HG03575 (cell line): ENCODE data around the gene REM2.
"Not testable (repeated sequence)": the region's sequence is repeated elsewhere in the genome, so short reads cannot be mapped to it uniquely, and the experiment has no call there.

Experiments
- ATAC-seq: cut with Tn5 transposase; IDR thresholded peaks from one replicate; pipeline ENCODE4 v1.9.1; 2021; ENCODE audit not compliant: unreplicated experiment, insufficient number of reproducible peaks, low FRiP score; ENCODE audit errors: extremely low read depth

Gene REM2

GRCh38 chr14:22847661-22848341 is 35.2 kb upstream of the REM2 start:
- no peak for ATAC-seq

GRCh38 chr14:22848351-22849164 is 34.5 kb upstream of the REM2 start:
- no peak for ATAC-seq

GRCh38 chr14:22849212-22849819 is 33.7 kb upstream of the REM2 start:
- ATAC-seq = no peak

GRCh38 chr14:22850944-22851764 is 31.9 kb upstream of the REM2 start:
- no peak for ATAC-seq

DNA sequence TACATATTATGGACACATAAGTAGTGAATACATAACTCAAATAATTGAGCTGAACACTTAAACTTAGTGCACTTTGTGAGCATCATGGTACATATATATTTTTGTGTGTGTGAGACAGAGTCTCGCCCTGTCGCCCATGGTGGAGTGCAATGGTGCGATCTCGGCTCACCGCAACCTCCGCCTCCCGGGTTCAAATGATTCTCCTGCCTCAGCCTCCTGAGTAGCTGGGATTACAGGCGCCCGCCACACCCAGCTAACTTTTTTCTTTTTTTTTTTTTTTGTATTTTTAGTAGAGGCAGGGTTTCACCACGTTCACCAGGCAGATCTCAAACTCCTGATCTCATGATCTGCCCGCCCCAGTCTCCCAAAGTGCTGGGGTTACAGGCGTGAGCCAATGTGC is 30.8 kb upstream of the REM2 start:
- not testable (repeated sequence) for ATAC-seq

DNA sequence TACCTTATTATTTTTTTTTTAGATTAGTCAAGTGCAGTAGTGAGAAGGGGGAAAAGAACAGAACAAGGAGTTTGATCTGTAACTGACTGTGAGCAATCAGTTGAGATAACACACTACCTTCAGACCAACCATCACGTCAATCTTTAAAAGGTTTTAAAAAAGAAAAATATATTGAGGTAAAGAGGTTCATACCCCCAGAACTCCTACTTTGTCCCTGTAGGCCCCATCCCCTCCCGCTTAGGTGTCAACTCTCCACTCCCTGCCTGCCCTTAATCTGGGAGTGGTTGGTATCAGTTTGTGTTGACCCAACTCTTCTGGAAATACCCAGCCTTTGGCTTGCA is 30.5 kb upstream of the REM2 start:
- ATAC-seq = no peak

DNA sequence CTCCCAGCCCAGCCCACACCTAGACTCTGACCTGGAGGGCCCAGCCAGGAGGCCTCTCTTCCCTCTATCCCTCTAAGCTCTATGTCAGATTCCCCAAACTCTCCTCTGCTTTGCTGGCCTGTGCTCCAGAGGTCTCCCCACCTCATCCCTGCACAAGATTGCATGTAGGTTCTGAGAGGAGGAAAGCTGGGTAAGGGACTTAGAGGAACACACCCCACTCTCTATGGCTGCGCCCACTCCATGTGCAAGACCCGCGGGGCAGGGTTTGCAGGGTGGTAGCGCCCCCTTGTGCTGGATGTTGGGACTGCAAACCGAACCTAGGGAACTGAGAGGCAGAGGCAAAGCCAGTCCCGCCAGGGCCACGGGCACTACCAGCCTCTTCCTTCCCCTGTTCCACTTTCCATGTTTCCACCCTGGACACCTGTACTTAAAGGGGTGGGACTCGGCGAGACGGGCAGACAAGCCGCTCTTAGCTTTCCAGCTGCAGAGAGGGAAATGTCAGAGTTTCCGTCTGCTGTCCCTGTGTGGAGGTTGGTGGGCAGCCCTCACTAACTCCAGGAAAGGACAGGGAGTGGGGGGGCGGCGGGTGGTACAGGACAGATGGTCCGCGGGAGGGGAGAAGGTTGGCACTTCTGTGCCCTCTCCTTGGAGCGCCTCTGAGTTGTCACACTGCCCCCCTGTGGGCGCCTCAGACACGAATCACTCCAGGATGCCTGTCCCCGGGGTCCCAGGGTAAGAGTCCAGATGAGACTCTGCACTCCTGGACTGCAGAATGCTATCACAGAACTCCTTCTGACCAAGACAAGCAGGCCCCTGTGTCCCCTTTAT is 29.9 kb upstream of the REM2 start:
- no peak for ATAC-seq

DNA sequence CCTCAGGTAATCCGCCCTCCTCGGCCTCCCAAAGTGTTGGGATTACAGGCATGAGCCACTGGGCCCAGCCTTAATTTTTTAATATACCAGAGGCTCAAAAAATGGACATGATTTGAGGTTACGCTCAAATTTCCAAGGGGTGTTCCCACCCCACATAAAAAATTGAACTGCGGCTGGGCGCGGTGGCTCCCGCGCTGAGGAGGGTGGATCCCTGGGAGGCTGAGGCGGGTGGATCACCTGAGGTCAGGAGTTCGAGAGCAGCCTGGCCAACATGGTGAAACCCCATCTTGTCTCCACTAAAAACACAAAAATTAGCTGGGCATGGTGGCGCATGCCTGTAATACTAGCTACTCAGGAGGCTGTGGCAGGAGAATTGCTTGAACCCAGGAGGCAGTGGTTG is 28.7 kb upstream of the REM2 start:
- ATAC-seq = not testable (repeated sequence)

DNA sequence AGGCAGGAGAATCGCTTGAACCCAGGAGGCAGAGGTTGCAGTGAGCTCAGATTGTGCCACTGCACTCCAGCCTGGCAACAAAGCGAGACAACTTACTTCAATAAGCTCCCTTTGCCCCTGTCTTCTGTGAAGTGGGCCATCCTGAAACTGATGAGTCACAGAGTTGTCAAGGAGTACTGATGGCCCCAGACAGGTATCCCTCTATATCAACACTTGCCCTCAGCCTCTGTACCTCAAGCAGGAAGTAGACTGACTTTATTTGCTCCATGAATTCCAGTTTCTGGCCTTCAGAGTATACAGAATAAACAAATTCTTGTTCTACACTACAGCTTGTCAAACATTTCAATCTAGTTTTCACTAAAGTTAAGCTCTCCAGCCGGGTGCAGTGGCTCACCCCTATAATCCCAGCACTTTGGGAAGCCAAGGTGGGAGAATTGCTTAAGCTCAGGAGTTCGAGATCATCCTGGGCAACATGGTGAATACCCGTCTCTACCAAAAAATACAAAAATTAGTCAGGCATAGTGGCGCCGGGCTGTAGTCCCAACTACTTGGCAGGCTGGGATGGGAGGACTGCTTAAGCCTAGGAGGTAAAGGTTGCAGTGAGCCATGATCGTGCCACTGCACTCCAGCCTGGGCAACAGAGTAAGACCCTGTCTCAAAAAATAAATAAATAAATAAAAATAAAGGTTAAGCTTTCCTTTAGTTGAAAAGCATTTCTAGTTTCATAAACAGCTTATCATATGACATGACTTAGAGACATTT is 27.9 kb upstream of the REM2 start:
- ATAC-seq = no peak

DNA sequence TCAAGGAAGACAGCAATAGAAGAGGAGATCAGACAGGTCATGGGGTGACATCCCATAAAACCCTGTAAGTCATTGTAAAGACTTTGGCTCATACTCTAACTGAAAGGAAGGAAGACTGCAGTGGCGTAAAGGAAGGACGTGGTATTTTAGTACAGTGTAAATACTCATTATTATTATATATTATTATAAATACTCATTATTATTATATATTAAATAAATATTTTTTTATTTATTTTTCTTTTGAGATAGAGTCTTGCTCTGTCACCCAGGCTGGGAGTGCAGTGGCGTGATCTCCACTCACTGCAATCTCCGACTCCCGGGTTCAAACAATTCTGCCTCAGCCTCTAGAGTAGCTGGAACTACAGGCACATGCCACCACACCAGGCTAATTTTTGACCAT is 26.6 kb upstream of the REM2 start:
- no peak for ATAC-seq

- ATAC-seq = not testable (repeated sequence)
These were observed 22.6 kb upstream of the REM2 start for GRCh38 chr14:22860377-22860776.

- ATAC-seq = no peak
These were observed 21.4 kb upstream of the REM2 start for GRCh38 chr14:22861651-22862050.

GRCh38 chr14:22864979-22865378 is 18.0 kb upstream of the REM2 start:
- no peak for ATAC-seq

GRCh38 chr14:22865424-22866405 is 17.3 kb upstream of the REM2 start:
- ATAC-seq = no peak

GRCh38 chr14:22866874-22867273 is 16.1 kb upstream of the REM2 start:
- ATAC-seq = no peak

DNA sequence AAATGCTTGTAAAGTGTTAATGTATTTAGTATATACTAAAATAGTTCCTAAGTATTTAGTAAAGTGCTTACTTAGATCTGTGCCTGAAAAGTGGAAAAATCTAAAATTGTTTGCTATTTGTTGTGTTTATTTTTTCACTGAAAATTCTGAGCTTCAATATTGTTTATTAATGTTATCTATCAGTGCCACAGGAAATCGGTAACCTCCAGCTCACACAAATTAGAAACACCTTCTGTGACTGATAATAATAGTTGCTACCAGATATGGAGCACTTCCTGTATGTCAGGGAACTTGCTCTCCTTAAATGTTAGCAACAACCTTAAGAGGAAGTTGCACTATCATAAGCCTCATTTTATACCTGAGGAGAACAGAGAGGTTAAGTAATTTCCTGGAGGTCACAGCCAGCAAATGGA is 12.2 kb upstream of the REM2 start:
- ATAC-seq = peak; percentile 45
